A549 (cell line): ENCODE results near the gene NSMCE3.

Experiments
- EP300 ChIP-seq, 2 experiments: fragments of >200 bp; sonication (Bioruptor Twin); formaldehyde crosslinking; IDR thresholded peaks; 2 replicates in 1 of 2; 3 replicates in 1 of 2; pipeline ENCODE4 v1.6.1; 2016 to 2017
- HDAC2 ChIP-seq: fragments of 200-600 bp; sonication (generic); IDR thresholded peaks from 2 replicates; pipeline ENCODE4 v1.6.1; 2016
- HOXA7 ChIP-seq: fragments of 250-450 bp; sonication (Bioruptor Pico); IDR thresholded peaks from 2 replicates; pipeline ENCODE4 v1.5.0; 2020; ENCODE audit warnings: mild to moderate bottlenecking, moderate library complexity
- KDM1A ChIP-seq: fragments of 200-600 bp; sonication (generic); IDR thresholded peaks from 2 replicates; pipeline ENCODE4 v1.6.1; 2016; ENCODE audit warnings: low read depth, mild to moderate bottlenecking
- POLR2A ChIP-seq: IDR thresholded peaks from 2 replicates; pipeline ENCODE4 v1.6.1; 2012; ENCODE audit warnings: mild to moderate bottlenecking, low read length
- RAD21 ChIP-seq, 2 experiments: fragments of >200 bp in 1 of 2; sonication (Bioruptor Twin) in 1 of 2; formaldehyde crosslinking in 1 of 2; IDR thresholded peaks in 1 of 2; conservative IDR thresholded peaks in 1 of 2; 2 replicates in 1 of 2; 3 replicates in 1 of 2; pipeline ENCODE4 v1.6.1; 2012 to 2018; ENCODE audit warnings: inconsistent platforms in 1 of 2
- RCOR1 ChIP-seq: fragments of 150-350 bp; IDR thresholded peaks from 2 replicates; pipeline ENCODE4 v1.6.1; 2014; ENCODE audit warnings: antibody characterized with exemption, low read length, low read depth
- TFCP2L1 ChIP-seq: fragments of 250-450 bp; sonication (Bioruptor Pico); IDR thresholded peaks from 2 replicates; pipeline ENCODE4 v1.5.0; 2021; ENCODE audit warnings: mild to moderate bottlenecking
- ZSCAN20 ChIP-seq: fragments of 250-450 bp; sonication (Bioruptor Pico); IDR thresholded peaks from 2 replicates; pipeline ENCODE4 v1.8.0; 2022; ENCODE audit warnings: mild to moderate bottlenecking, moderate library complexity
- TF ChIP-seq, protein P1 (sequence below): fragments of >200 bp; sonication (Bioruptor Twin); formaldehyde crosslinking; IDR thresholded peaks from 3 replicates; pipeline ENCODE4 v1.5.1; 2016

DNA sequence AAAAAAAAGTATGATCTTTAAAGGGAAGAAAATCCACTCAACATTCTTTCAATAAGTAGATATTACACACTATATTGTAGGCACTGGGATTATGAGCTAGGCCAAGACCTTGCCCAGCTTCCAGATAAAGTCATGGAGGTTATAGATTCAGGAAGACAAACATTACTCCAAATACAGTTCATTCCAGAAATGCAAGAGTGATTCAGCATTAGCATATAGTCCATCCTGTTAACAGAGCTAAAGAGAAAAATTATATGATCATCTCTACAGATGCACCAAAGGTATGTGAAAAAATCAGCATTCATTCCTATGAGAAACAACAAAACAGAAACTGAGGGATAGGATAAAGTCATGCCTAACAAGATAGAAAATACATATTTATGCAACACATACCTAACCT, 42.1 kb upstream of the NSMCE3 start:
- TF ChIP-seq HDAC2 (no peak), RCOR1 (no peak), TFCP2L1 (CRISPR knock-in tag) (no peak), HOXA7 (CRISPR knock-in tag) (no peak), POLR2A (no peak), RAD21 (conservative IDR thresholded peaks at IDR 0.05 in 1 of 2, IDR thresholded peaks at IDR 0.05 in 1 of 2) (no peak), KDM1A (no peak), EP300 (IDR thresholded peaks at IDR 0.05) (no peak), ZSCAN20 (CRISPR knock-in tag) (no peak)
- TF ChIP-seq, protein P1, sequence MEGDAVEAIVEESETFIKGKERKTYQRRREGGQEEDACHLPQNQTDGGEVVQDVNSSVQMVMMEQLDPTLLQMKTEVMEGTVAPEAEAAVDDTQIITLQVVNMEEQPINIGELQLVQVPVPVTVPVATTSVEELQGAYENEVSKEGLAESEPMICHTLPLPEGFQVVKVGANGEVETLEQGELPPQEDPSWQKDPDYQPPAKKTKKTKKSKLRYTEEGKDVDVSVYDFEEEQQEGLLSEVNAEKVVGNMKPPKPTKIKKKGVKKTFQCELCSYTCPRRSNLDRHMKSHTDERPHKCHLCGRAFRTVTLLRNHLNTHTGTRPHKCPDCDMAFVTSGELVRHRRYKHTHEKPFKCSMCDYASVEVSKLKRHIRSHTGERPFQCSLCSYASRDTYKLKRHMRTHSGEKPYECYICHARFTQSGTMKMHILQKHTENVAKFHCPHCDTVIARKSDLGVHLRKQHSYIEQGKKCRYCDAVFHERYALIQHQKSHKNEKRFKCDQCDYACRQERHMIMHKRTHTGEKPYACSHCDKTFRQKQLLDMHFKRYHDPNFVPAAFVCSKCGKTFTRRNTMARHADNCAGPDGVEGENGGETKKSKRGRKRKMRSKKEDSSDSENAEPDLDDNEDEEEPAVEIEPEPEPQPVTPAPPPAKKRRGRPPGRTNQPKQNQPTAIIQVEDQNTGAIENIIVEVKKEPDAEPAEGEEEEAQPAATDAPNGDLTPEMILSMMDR: no peak
